ENCODE data around the gene MYD88. TPM values are rescaled to one million over a fixed set of nuclear protein-coding genes. Genes with fewer than 3 reads are reported as not detected.
A peak's percentile ranks its signal among the peaks of the same experiment; 100 is the strongest.

The MYD88 gene
- total and polyA plus RNA-seq, 4 donors, result 15.4 to 60.3 (median 44.1) TPM

DNA sequence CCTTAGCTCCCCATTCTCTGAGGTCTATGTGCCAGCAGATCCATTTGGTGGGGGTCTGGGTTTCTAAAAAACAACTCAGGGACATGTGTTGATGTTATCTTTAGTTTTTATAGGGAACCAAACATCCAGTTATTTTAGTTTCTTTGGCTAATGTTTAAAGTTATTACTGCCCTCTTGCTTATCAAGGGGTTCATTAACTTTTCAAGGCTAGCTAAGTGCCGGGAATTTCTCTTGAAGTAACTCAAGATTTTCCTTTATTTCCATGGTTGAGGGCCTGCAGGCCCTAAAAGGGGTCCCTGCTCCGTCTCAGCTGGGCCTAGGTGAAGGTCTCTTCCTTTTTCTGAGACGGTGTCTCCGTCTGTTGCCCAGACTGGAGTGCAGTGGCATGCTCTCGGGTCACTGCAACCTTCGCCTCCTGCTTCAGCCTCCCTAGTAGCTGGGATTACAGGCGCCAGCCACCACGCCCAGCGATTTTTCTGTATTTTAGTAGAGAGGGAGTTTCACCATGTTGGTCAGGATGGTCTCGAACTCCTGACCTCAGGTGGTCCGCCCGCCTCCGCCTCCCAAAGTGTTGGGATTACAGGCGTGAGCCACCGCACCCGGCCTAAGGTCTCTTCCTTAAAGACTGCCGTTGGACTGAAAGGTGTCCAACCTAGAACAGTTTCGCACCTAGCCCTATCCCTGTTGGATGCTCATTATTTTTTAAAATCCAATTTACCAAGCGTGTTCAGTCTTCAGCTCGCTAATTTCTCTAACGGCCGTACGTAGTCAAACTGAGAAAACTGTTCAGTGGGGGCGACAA, 25.6 kb downstream of the MYD88 start:
- Histone ChIP-seq H3K9ac (ENCODE audit: low read depth in 1 of 2, low read length in 2 of 2) (peak overlapping the region; percentile 45 to 82), H3K27me3 (ENCODE audit: control insufficient read depth in 4 of 4, insufficient read depth in 4 of 4, low read length in 3 of 4) (no peaks in the 10 kb centered on the region), H3K27ac (ENCODE audit: low read depth in 1 of 2, low read length in 2 of 2) (peak overlapping the region; percentile 94 to 97), H3K4me3 (ENCODE audit: low read depth in 1 of 3, low read length in 3 of 3) (peak overlapping the region; percentile 16 to 64 (median 41)), H3K4me1 (ENCODE audit: control insufficient read depth in 4 of 4, insufficient read depth in 4 of 4, low read length in 3 of 4) (peaks cover 2 to 11% (median 9%) of the 10 kb centered on the region in 4 donors), H3K36me3 (ENCODE audit: control insufficient read depth in 4 of 4, insufficient read depth in 3 of 4, low read depth in 1 of 4, low read length in 3 of 4) (no peaks in the 10 kb centered on the region), H3K9me3 (ENCODE audit: control insufficient read depth in 4 of 4, low read length in 3 of 4) (no peaks in the 10 kb centered on the region)
- TF ChIP-seq EGR1 (IDR thresholded peaks at IDR 0.05; ENCODE audit: low read depth in 2 of 2) (no peak), YY1 (IDR thresholded peaks at IDR 0.05) (no peak), RAD21 (IDR thresholded peaks at IDR 0.05) (no peak), GABPA (IDR thresholded peaks at IDR 0.05 in 1 of 2, conservative IDR thresholded peaks at IDR 0.05 in 1 of 2) (no peak)
- TF ChIP-seq, protein P1, sequence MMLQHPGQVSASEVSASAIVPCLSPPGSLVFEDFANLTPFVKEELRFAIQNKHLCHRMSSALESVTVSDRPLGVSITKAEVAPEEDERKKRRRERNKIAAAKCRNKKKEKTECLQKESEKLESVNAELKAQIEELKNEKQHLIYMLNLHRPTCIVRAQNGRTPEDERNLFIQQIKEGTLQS (IDR thresholded peaks at IDR 0.05), result no peak
- TF ChIP-seq, protein P2, sequence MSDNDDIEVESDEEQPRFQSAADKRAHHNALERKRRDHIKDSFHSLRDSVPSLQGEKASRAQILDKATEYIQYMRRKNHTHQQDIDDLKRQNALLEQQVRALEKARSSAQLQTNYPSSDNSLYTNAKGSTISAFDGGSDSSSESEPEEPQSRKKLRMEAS (IDR thresholded peaks at IDR 0.05), result no peak
- WGBS, result 69% methylated on average over 24 of the region's 24 CpGs
- no peak for DNase-seq (ENCODE audit: low spot score)

DNA sequence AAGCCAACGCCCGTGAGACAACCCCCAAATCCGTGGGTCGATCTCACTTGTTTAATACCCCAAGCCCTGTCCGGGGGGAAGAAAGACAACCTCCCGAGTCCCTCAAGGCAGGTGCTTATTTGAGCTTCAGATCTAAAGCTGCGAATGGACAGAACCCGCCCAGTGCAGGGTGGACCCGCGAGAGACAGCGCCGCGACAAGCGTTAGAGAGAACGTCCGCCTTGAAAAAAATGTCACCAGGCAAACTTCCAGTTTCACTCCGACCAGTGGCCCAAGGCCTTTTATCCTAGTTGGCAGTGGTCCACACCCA, 26.1 kb downstream of the MYD88 start:
- Histone ChIP-seq H3K9ac (ENCODE audit: low read depth in 1 of 2, low read length in 2 of 2) (peak overlapping the region; percentile 45 to 82), H3K4me1 (ENCODE audit: control insufficient read depth in 4 of 4, insufficient read depth in 4 of 4, low read length in 3 of 4) (peaks cover 2 to 11% (median 9%) of the 10 kb centered on the region in 4 donors), H3K36me3 (ENCODE audit: control insufficient read depth in 4 of 4, insufficient read depth in 3 of 4, low read depth in 1 of 4, low read length in 3 of 4) (no peaks in the 10 kb centered on the region), H3K4me3 (ENCODE audit: low read depth in 1 of 3, low read length in 3 of 3) (peak overlapping the region; percentile 16 to 64 (median 41)), H3K9me3 (ENCODE audit: control insufficient read depth in 4 of 4, low read length in 3 of 4) (no peaks in the 10 kb centered on the region), H3K27ac (ENCODE audit: low read depth in 1 of 2, low read length in 2 of 2) (peak overlapping the region; percentile 94 to 97), H3K27me3 (ENCODE audit: control insufficient read depth in 4 of 4, insufficient read depth in 4 of 4, low read length in 3 of 4) (no peaks in the 10 kb centered on the region)
- TF ChIP-seq RAD21 (IDR thresholded peaks at IDR 0.05) (peak in 1 of 2 donors; percentile 35), FOXA2 (IDR thresholded peaks at IDR 0.05) (no peak), HNF4A (conservative IDR thresholded peaks at IDR 0.05) (peak in 1 of 2 donors; percentile 28), RXRA (IDR thresholded peaks at IDR 0.05) (no peak), HNF4G (IDR thresholded peaks at IDR 0.05) (no peak), SP1 (IDR thresholded peaks at IDR 0.05) (no peak)
- TF ChIP-seq, protein P3, sequence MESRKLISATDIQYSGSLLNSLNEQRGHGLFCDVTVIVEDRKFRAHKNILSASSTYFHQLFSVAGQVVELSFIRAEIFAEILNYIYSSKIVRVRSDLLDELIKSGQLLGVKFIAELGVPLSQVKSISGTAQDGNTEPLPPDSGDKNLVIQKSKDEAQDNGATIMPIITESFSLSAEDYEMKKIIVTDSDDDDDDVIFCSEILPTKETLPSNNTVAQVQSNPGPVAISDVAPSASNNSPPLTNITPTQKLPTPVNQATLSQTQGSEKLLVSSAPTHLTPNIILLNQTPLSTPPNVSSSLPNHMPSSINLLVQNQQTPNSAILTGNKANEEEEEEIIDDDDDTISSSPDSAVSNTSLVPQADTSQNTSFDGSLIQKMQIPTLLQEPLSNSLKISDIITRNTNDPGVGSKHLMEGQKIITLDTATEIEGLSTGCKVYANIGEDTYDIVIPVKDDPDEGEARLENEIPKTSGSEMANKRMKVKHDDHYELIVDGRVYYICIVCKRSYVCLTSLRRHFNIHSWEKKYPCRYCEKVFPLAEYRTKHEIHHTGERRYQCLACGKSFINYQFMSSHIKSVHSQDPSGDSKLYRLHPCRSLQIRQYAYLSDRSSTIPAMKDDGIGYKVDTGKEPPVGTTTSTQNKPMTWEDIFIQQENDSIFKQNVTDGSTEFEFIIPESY (IDR thresholded peaks at IDR 0.05), result no peak
- TF ChIP-seq, protein P4, sequence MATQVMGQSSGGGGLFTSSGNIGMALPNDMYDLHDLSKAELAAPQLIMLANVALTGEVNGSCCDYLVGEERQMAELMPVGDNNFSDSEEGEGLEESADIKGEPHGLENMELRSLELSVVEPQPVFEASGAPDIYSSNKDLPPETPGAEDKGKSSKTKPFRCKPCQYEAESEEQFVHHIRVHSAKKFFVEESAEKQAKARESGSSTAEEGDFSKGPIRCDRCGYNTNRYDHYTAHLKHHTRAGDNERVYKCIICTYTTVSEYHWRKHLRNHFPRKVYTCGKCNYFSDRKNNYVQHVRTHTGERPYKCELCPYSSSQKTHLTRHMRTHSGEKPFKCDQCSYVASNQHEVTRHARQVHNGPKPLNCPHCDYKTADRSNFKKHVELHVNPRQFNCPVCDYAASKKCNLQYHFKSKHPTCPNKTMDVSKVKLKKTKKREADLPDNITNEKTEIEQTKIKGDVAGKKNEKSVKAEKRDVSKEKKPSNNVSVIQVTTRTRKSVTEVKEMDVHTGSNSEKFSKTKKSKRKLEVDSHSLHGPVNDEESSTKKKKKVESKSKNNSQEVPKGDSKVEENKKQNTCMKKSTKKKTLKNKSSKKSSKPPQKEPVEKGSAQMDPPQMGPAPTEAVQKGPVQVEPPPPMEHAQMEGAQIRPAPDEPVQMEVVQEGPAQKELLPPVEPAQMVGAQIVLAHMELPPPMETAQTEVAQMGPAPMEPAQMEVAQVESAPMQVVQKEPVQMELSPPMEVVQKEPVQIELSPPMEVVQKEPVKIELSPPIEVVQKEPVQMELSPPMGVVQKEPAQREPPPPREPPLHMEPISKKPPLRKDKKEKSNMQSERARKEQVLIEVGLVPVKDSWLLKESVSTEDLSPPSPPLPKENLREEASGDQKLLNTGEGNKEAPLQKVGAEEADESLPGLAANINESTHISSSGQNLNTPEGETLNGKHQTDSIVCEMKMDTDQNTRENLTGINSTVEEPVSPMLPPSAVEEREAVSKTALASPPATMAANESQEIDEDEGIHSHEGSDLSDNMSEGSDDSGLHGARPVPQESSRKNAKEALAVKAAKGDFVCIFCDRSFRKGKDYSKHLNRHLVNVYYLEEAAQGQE (IDR thresholded peaks at IDR 0.05), result peak; percentile 63
- TF ChIP-seq, protein P1 (IDR thresholded peaks at IDR 0.05), result peak; percentile 64
- DNase-seq (ENCODE audit: low spot score), result no peak
- 2% methylated on average over 17 of the region's 17 CpGs for WGBS

Measured in liver (tissue), 9 donors.